HepG2 (cell line): ENCODE measurements around the gene CCDC57. TPM values are rescaled to one million over a fixed set of nuclear protein-coding genes. Genes with fewer than 3 reads are reported as not detected.
A peak's percentile ranks its signal among the peaks of the same experiment; 100 is the strongest.

Experiments
- BRCA1 ChIP-seq: sonication (generic); formaldehyde crosslinking; IDR thresholded peaks from 2 replicates; pipeline ENCODE4 v1.4.0; 2020; ENCODE audit warnings: missing genetic modification reagents
- E2F2 ChIP-seq: sonication (generic); formaldehyde crosslinking; IDR thresholded peaks from 2 replicates; pipeline ENCODE4 v1.4.0; 2020; ENCODE audit warnings: missing genetic modification reagents, borderline replicate concordance
- SAFB2 ChIP-seq: sonication (generic); formaldehyde crosslinking; IDR thresholded peaks from 2 replicates; pipeline ENCODE4 v1.5.1; 2020; ENCODE audit warnings: missing genetic modification reagents, low read depth, mild to moderate bottlenecking, borderline replicate concordance
- TERF1 ChIP-seq: sonication (generic); formaldehyde crosslinking; IDR thresholded peaks from 2 replicates; pipeline ENCODE4 v1.8.0; 2022; ENCODE audit warnings: mild to moderate bottlenecking, missing genetic modification reagents, moderate library complexity
- THRA ChIP-seq: sonication (generic); formaldehyde crosslinking; IDR thresholded peaks from 2 replicates; pipeline ENCODE4 v1.4.0; 2020; ENCODE audit warnings: missing genetic modification reagents, borderline replicate concordance
- ZBTB2 ChIP-seq: sonication (generic); formaldehyde crosslinking; IDR thresholded peaks from 2 replicates; pipeline ENCODE4 v1.8.0; 2022; ENCODE audit warnings: low read depth, missing genetic modification reagents
- ZNF280D ChIP-seq: sonication (generic); formaldehyde crosslinking; IDR thresholded peaks from 2 replicates; pipeline ENCODE4 v1.5.1; 2020; ENCODE audit warnings: mild to moderate bottlenecking, missing genetic modification reagents
- ZNF296 ChIP-seq: sonication (generic); formaldehyde crosslinking; conservative IDR thresholded peaks from 2 replicates; pipeline ENCODE4 v1.5.0; 2020; ENCODE audit warnings: mild to moderate bottlenecking, missing genetic modification reagents
- ZNF547 ChIP-seq: sonication (generic); formaldehyde crosslinking; IDR thresholded peaks from 2 replicates; pipeline ENCODE4 v1.5.1; 2020; ENCODE audit warnings: mild to moderate bottlenecking, missing genetic modification reagents
- ZNF724P ChIP-seq: sonication (generic); formaldehyde crosslinking; IDR thresholded peaks from 2 replicates; pipeline ENCODE4 v1.8.0; 2022; ENCODE audit warnings: missing genetic modification reagents, borderline replicate concordance
- ZNF772 ChIP-seq: sonication (generic); formaldehyde crosslinking; IDR thresholded peaks from 2 replicates; pipeline ENCODE4 v1.5.0; 2020; ENCODE audit warnings: mild to moderate bottlenecking, missing genetic modification reagents
- polyA plus RNA-seq, 8 experiments: library from polyadenylated mRNA; depleted of rRNA in 3 of 8; stranded (reverse) in 7 of 8; unstranded in 1 of 8; fragments of >200 nt; fragmentation: Illumina TruSeq in 4 of 8; extraction: Trizol in 4 of 8; gene quantifications; 2 replicates each; pipeline versions ENCODE4 v1.2.1 to v1.2.3, GENCODE V29; 2011 to 2016; ENCODE audit warnings: low read depth in 4 of 8, missing spikeins in 1 of 8, mixed read lengths in 1 of 8; ENCODE audit not compliant: insufficient read depth in 1 of 8
- total RNA-seq, 5 experiments: library from RNA; depleted of rRNA; stranded (reverse); fragments of >200 nt; fragmentation: Illumina TruSeq; extraction: Trizol; gene quantifications; 2 replicates each; pipeline ENCODE4 v1.2.3, GENCODE V29; 2016; ENCODE audit warnings: low read depth in 1 of 5
- TF ChIP-seq, protein P1 (sequence below): sonication (generic); formaldehyde crosslinking; IDR thresholded peaks from 2 replicates; pipeline ENCODE4 v1.5.1; 2020; ENCODE audit warnings: mild to moderate bottlenecking, missing genetic modification reagents, borderline replicate concordance

CCDC57 gene
- total and polyA plus RNA-seq, 2 of the 13 experiments (the other 11 are each of a cell fraction or from before 2014, with no cell fraction given), result 59.3 to 59.9 TPM

DNA sequence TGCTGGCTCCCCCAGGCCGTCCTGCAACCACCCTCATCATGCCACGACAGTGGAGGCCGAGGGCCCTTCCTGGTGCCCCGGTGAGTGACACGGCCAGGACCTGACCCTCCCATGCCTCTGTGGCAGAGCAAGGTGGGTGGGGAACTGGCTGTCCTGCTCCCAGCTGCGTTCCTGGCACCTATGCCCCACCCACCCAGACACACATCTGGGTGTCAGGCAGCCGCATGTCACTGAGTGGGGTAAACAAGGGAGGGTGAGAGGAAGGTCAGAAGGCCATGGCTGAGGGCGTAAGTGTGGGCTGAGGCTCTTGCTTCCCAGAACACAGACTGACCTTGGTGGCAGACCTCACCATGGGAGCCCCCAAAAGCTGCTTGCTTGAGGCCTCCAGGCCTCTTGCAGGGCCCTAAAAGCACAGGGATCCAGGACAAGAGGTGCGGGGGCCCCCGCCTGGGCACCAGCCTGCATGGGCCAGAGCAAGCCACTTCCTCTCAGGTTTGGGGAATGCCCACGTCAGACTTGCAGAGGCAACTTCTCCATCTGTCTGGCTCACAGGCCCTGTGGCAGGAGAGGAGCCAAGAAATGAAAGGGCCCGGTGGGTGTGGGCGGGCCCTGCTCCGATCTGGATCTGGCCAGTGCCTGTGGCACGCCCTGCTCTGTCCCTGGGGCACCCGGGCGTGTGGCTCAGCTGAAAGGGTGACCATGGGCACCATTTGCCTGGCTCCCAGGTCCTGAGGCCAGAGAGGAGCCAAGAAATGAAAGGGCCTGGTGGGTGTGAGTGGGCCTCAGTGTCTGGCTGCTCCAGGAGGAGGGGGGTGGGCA lies 3.9 kb upstream of the CCDC57 start (continued):
- 0 out of 2 replicates have a peak, but pooled peaks have one; percentile 14 for TF ChIP-seq ZNF280D (CRISPR knock-in tag)
- no peak for TF ChIP-seq ZNF772 (CRISPR knock-in tag)
- TF ChIP-seq THRA (CRISPR knock-in tag), result peak; percentile 14; the same call in 1 of the 2 replicates
- no peak for TF ChIP-seq TERF1 (CRISPR knock-in tag)
- TF ChIP-seq ZBTB2 (CRISPR knock-in tag), result no peak
- no peak for TF ChIP-seq ZNF547
- TF ChIP-seq E2F2 (CRISPR knock-in tag), result no peak
- peak; percentile 42; the same call in 1 of the 2 replicates for TF ChIP-seq SAFB2 (CRISPR knock-in tag)
- TF ChIP-seq, protein P1, sequence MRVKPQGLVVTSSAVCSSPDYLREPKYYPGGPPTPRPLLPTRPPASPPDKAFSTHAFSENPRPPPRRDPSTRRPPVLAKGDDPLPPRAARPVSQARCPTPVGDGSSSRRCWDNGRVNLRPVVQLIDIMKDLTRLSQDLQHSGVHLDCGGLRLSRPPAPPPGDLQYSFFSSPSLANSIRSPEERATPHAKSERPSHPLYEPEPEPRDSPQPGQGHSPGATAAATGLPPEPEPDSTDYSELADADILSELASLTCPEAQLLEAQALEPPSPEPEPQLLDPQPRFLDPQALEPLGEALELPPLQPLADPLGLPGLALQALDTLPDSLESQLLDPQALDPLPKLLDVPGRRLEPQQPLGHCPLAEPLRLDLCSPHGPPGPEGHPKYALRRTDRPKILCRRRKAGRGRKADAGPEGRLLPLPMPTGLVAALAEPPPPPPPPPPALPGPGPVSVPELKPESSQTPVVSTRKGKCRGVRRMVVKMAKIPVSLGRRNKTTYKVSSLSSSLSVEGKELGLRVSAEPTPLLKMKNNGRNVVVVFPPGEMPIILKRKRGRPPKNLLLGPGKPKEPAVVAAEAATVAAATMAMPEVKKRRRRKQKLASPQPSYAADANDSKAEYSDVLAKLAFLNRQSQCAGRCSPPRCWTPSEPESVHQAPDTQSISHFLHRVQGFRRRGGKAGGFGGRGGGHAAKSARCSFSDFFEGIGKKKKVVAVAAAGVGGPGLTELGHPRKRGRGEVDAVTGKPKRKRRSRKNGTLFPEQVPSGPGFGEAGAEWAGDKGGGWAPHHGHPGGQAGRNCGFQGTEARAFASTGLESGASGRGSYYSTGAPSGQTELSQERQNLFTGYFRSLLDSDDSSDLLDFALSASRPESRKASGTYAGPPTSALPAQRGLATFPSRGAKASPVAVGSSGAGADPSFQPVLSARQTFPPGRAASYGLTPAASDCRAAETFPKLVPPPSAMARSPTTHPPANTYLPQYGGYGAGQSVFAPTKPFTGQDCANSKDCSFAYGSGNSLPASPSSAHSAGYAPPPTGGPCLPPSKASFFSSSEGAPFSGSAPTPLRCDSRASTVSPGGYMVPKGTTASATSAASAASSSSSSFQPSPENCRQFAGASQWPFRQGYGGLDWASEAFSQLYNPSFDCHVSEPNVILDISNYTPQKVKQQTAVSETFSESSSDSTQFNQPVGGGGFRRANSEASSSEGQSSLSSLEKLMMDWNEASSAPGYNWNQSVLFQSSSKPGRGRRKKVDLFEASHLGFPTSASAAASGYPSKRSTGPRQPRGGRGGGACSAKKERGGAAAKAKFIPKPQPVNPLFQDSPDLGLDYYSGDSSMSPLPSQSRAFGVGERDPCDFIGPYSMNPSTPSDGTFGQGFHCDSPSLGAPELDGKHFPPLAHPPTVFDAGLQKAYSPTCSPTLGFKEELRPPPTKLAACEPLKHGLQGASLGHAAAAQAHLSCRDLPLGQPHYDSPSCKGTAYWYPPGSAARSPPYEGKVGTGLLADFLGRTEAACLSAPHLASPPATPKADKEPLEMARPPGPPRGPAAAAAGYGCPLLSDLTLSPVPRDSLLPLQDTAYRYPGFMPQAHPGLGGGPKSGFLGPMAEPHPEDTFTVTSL (CRISPR knock-in tag), result no peak; the same call in 1 of the 2 replicates
- no peak for TF ChIP-seq ZNF724P (CRISPR knock-in tag)
- TF ChIP-seq ZNF296 (CRISPR knock-in tag), result no peak; the same call in 1 of the 2 replicates
- TF ChIP-seq BRCA1, result no peak
